GM23338 (cell line): ENCODE data around the gene ZNF77. TPM values are rescaled to one million over a fixed set of nuclear protein-coding genes. Genes with fewer than 3 reads are reported as not detected.

Experiments used
- ATAC-seq: fragments of 200-7000 bp; cut with Tn5 transposase; 3 replicates; pipeline ENCODE4 v1.9.1; 2020
- DNase-seq: peaks from one replicate; pipeline ENCODE4 v3.0.0-alpha.2; 2015; ENCODE audit warnings: low spot score
- H2AFZ ChIP-seq: fragments of 200-600 bp; sonication (generic); 2 replicates; pipeline ENCODE4 v1.8.0; 2016; ENCODE audit warnings: antibody characterized with exemption, mild to moderate bottlenecking, moderate library complexity
- H3F3A ChIP-seq: fragments of 200-600 bp; sonication (generic); replicated peaks from 2 replicates; pipeline ENCODE4 v1.8.0; 2017; ENCODE audit warnings: antibody characterized with exemption, mixed run types, low read depth
- H3K27ac ChIP-seq: fragments of 200-600 bp; sonication (generic); 2 replicates; pipeline ENCODE4 v1.6.1; 2016; ENCODE audit warnings: low read depth
- H3K27me3 ChIP-seq: fragments of 200-600 bp; sonication (generic); 2 replicates; pipeline ENCODE4 v1.8.0; 2016; ENCODE audit warnings: mild to moderate bottlenecking, mixed run types, moderate library complexity; ENCODE audit not compliant: insufficient read depth
- H3K36me3 ChIP-seq: fragments of 200-600 bp; sonication (generic); 2 replicates; pipeline ENCODE4 v1.8.0; 2016; ENCODE audit warnings: mild to moderate bottlenecking; ENCODE audit not compliant: insufficient read depth
- H3K4me1 ChIP-seq: fragments of 200-600 bp; sonication (generic); 2 replicates; pipeline ENCODE4 v1.8.0; 2016; ENCODE audit warnings: mild to moderate bottlenecking, moderate library complexity; ENCODE audit not compliant: insufficient read depth
- H3K4me2 ChIP-seq: fragments of 200-600 bp; sonication (generic); 2 replicates; pipeline ENCODE4 v1.7.1; 2017; ENCODE audit warnings: mixed run types
- H3K4me3 ChIP-seq: fragments of 200-600 bp; sonication (generic); 2 replicates; pipeline ENCODE4 v1.6.1; 2016; ENCODE audit warnings: mixed run types
- H3K79me2 ChIP-seq: fragments of 200-600 bp; sonication (generic); replicated peaks from 2 replicates; pipeline ENCODE4 v1.8.0; 2017; ENCODE audit warnings: mild to moderate bottlenecking; ENCODE audit not compliant: insufficient read depth
- H3K9me2 ChIP-seq: fragments of 200-600 bp; sonication (generic); 2 replicates; pipeline ENCODE4 v1.8.0; 2017; ENCODE audit not compliant: insufficient read depth
- H4K20me1 ChIP-seq: fragments of 200-600 bp; sonication (generic); replicated peaks from 2 replicates; pipeline ENCODE4 v1.8.0; 2017; ENCODE audit warnings: mild to moderate bottlenecking; ENCODE audit not compliant: insufficient read depth
- H3K27ac Mint-ChIP-seq: 2 replicates; pipeline ENCODE4 v1.8.0; 2020; ENCODE audit warnings: inconsistent platforms, mild to moderate bottlenecking, moderate library complexity, mixed read lengths
- H3K27me3 Mint-ChIP-seq: 3 replicates; pipeline ENCODE4 v1.8.0; 2022; ENCODE audit warnings: low read depth, mild to moderate bottlenecking, moderate library complexity, mixed read lengths, inconsistent platforms; ENCODE audit not compliant: insufficient read depth, poor library complexity
- H3K36me3 Mint-ChIP-seq: 3 replicates; pipeline ENCODE4 v1.8.0; 2021; ENCODE audit warnings: low read depth, mild to moderate bottlenecking, inconsistent platforms, moderate library complexity, mixed read lengths
- H3K4me1 Mint-ChIP-seq: 3 replicates; pipeline ENCODE4 v1.8.0; 2020; ENCODE audit warnings: mild to moderate bottlenecking, inconsistent platforms, mixed read lengths
- H3K4me3 Mint-ChIP-seq: 3 replicates; pipeline ENCODE4 v1.8.0; 2021; ENCODE audit warnings: moderate library complexity, mild to moderate bottlenecking, inconsistent platforms, mixed read lengths
- H3K9me3 Mint-ChIP-seq: 3 replicates; pipeline ENCODE4 v1.8.0; 2020; ENCODE audit warnings: moderate library complexity, mild to moderate bottlenecking, inconsistent platforms, mixed read lengths
- CREB1 ChIP-seq: fragments of 250-450 bp; sonication (Bioruptor Pico); IDR thresholded peaks from 2 replicates; pipeline ENCODE4 v1.5.0; 2020; ENCODE audit warnings: low read depth, mild to moderate bottlenecking, moderate library complexity
- CTCF ChIP-seq, 2 experiments: fragments of 200-600 bp in 1 of 2; sonication (generic) in 1 of 2; conservative IDR thresholded peaks; 2 replicates each; pipeline versions ENCODE4 v1.5.1 to v1.6.1; 2016 to 2017; ENCODE audit warnings: antibody characterized with exemption in 2 of 2, low read depth in 2 of 2, mild to moderate bottlenecking in 2 of 2, moderate library complexity in 1 of 2
- ETS1 ChIP-seq: IDR thresholded peaks from 2 replicates; pipeline ENCODE4 v1.6.1; 2016; ENCODE audit warnings: antibody characterized with exemption
- EZH2 ChIP-seq: fragments of 200-600 bp; sonication (generic); IDR thresholded peaks from one replicate; pipeline ENCODE4 v1.8.0; 2017; ENCODE audit warnings: antibody characterized with exemption, mild to moderate bottlenecking, low read depth; ENCODE audit not compliant: unreplicated experiment
- JUNB ChIP-seq: IDR thresholded peaks from one replicate; pipeline ENCODE4 v1.6.1; 2016; ENCODE audit warnings: antibody characterized with exemption; ENCODE audit not compliant: unreplicated experiment
- REST ChIP-seq: IDR thresholded peaks from one replicate; pipeline ENCODE4 v1.6.1; 2018; ENCODE audit warnings: antibody characterized with exemption; ENCODE audit not compliant: unreplicated experiment
- ZNF114 ChIP-seq: fragments of 250-450 bp; sonication (Bioruptor Pico); IDR thresholded peaks from 2 replicates; pipeline ENCODE4 v1.5.0; 2020; ENCODE audit warnings: mild to moderate bottlenecking, moderate library complexity
- ZNF331 ChIP-seq: fragments of 250-450 bp; sonication (Bioruptor Pico); IDR thresholded peaks from 2 replicates; pipeline ENCODE4 v1.5.0; 2020; ENCODE audit warnings: low read depth, mild to moderate bottlenecking, moderate library complexity
- polyA plus RNA-seq: library from polyadenylated mRNA; unstranded; fragments of >200 nt; fragmentation: Nextera tagmentation; extraction: Ambion mirVana; gene quantifications from 2 replicates; pipeline ENCODE4 v1.2.1, GENCODE V29; 2016
- total RNA-seq: library from RNA; depleted of rRNA; stranded (reverse); fragments of >200 nt; shearing (Covaris generic); gene quantifications from 2 replicates; pipeline ENCODE4 v1.2.3, GENCODE V29; 2014

Gene ZNF77
- total and polyA plus RNA-seq, 2 experiments from 2014 or later: 3.3 to 4.5 TPM

GRCh38 chr19:2973229-2973628 lies 28.5 kb upstream of the ZNF77 start:
- TF ChIP-seq CREB1 (CRISPR knock-in tag) (no peak), EZH2 (no peak), ZNF331 (CRISPR knock-in tag) (no peak), CTCF (conservative IDR thresholded peaks at IDR 0.05; ENCODE audit: low read depth in 2 of 2) (no peak)
- ATAC-seq (no peak), DNase-seq (no peak)
- H3K27me3 ChIP-seq: peaks cover 12% of the 10 kb centered on the region
- Mint-ChIP-seq H3K4me3 (no peak overlapping the region), H3K9me3 (no peaks in the 10 kb centered on the region), H3K27me3 (peaks cover 38% of the 10 kb centered on the region), H3K27ac (no peak overlapping the region), H3K4me1 (peaks cover 8% of the 10 kb centered on the region; the same call in 2 of the 3 replicates), H3K36me3 (no peaks in the 10 kb centered on the region)
- no peak overlapping the region for H3K4me2 ChIP-seq
- H3K79me2 ChIP-seq: no peaks in the 10 kb centered on the region
- peaks cover 11% of the 10 kb centered on the region; the same call in 1 of the 2 replicates for H3K4me1 ChIP-seq
- H4K20me1 ChIP-seq: no peaks in the 10 kb centered on the region
- no peaks in the 10 kb centered on the region for H3K36me3 ChIP-seq
- no peaks in the 10 kb centered on the region for H3K9me2 ChIP-seq
- H3F3A ChIP-seq: peaks cover 5% of the 10 kb centered on the region; the same call in 1 of the 2 replicates
- H3K27ac ChIP-seq: no peak overlapping the region
- H2AFZ ChIP-seq: no peak overlapping the region
- no peak overlapping the region for H3K4me3 ChIP-seq

- Mint-ChIP-seq H3K27me3 (peaks cover 16% of the 10 kb centered on the region), H3K4me1 (no peaks in the 10 kb centered on the region; the same call in 1 of the 3 replicates), H3K9me3 (no peaks in the 10 kb centered on the region; the same call in 2 of the 3 replicates), H3K4me3 (no peak overlapping the region), H3K36me3 (no peaks in the 10 kb centered on the region), H3K27ac (no peak overlapping the region)
- Histone ChIP-seq H3K36me3 (no peaks in the 10 kb centered on the region), H2AFZ (no peak overlapping the region), H3K27ac (no peak overlapping the region), H3K79me2 (no peaks in the 10 kb centered on the region), H3K4me1 (no peaks in the 10 kb centered on the region; the same call in 1 of the 2 replicates), H3F3A (no peaks in the 10 kb centered on the region), H3K9me2 (no peaks in the 10 kb centered on the region), H3K27me3 (no peaks in the 10 kb centered on the region), H3K4me3 (no peak overlapping the region), H3K4me2 (no peak overlapping the region), H4K20me1 (no peaks in the 10 kb centered on the region)
- DNase-seq (no peak), ATAC-seq (no peak)
- TF ChIP-seq ETS1 (no peak), JUNB (no peak), REST (no peak), CREB1 (CRISPR knock-in tag) (no peak), ZNF114 (CRISPR knock-in tag) (no peak)
Measured at GRCh38 chr19:2970201-2970835, 25.5 kb upstream of the ZNF77 start.
